Stimulated activated CD4-positive, alpha-beta T cell treated with anti-CD3 and anti-CD28 coated beads, Interleukin-2, amount 100 ng/mL, for 48 hours (primary cell): ENCODE measurements around the gene HASPIN.
"Not testable (repeated sequence)": the region's sequence is repeated elsewhere in the genome, so short reads cannot be mapped to it uniquely, and the experiment has no call there.

Experiments used
- DNase-seq, 2 donors: peaks; one replicate each; pipeline ENCODE4 v3.0.0-alpha.2; 2020

HASPIN gene

GRCh38 chr17:3697103-3697476, 26.6 kb upstream of the HASPIN start:
- no peak for DNase-seq

DNA sequence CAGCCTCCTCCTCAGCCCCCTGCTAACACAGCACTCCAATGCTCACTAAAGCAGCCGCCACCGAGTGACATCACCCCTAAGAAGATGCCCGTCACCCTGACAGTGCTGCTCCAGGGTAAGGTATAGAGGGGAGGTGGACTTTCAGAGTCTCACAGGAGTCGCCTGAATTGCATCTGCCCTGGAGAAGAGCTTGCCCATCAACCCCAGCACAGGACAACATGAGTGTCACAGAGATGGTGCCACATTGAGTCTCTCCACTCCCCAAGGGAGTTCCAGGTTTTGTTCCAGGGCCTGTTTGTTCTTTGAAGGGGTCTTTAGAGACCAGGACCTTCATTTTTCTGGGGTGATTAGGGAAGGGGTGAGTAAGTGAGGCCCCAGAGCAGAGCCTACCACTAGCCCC, 25.6 kb upstream of the HASPIN start:
- no peak for DNase-seq

DNA sequence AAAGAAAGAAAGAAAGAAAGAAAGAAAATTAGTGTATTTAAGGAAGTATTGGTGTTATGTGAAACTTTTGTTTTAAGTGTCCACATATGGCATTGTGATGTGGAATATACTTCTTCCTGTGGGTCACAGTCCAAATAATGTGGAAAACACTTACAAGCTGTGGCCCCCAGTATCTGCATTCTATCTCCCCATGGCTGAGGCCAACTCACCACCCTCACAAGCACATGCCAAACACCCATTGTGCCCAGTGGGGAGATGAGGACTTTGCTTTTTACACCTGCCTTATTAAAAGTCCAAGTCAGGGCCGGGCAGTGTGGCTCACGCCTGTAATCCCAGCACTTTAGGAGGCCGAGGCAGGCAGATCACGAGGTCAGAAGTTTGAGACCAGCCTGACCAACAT, 23.8 kb upstream of the HASPIN start:
- DNase-seq: no peak

- not testable (repeated sequence) for DNase-seq
Observed at GRCh38 chr17:3702041-3702539, 21.6 kb upstream of the HASPIN start.

- DNase-seq: no peak
Observed at GRCh38 chr17:3704931-3705717, 18.6 kb upstream of the HASPIN start.

DNA sequence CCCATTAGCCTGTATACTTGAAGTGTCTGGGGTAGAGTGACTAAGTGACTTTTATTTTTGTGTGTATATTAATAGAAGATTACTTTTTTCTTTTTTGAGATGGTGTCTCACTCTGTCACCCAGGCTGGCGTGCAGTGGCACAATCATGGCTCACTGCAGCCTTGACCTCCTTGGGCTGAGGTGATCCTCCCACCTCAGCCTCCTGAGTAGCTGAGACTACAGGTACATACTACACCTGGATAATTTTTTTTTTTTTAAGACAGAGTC, 18.1 kb upstream of the HASPIN start:
- not testable (repeated sequence) for DNase-seq

- DNase-seq: no peak
Observed at GRCh38 chr17:3708366-3708765, 15.3 kb upstream of the HASPIN start.

DNA sequence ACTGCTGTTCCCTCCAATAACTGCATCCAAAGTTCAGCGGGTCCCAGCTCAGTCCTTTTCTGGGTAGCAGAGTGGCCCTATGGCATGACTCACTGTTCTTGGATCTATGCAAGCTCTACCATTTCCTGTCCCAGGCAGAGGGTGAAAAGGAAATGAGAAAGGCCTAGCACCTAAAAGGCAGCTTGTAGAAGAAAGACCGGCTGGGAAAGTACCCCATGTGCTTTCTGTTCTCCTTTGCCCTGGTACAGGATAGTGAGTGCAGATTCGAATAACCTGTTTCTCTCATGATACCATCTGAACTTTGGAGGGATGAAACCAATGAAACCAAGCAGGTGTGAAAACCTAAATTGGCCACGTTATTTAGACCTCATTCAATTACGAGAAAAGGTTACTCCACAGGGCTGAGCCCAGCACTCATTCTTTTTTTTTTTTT, 12.7 kb upstream of the HASPIN start:
- DNase-seq: peak; percentile 47 to 54

DNA sequence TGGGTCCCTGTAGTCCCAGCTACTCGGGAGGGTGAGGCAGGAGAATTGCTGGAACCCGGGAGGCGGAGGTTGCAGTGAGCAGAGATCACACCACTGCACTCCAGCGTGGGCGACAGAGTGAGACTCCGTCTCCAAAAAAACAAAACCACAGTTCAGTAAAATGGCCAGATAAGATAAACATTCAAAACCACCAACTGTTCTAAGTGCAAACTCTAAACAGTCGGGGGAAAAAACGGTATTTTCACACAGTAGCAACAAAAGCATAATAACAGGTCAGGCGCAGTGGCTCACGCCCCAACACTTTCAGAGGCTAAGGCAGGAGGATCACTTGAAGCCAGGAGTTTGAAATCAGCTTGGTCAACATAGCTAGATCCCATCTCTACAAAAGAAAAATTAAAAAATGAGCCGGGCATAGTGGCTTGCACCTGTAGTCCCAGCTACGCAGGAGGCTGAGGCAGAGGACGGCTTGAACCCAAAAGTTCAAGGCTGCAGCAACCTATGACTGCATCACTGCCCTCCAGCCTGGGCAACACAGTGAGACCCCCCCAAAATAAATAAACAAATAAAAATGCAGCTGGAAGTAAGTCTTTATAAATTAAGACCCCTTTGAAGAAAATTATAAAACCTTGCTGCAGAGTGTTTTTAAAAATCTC, 10.8 kb upstream of the HASPIN start:
- DNase-seq: no peak

- no peak for DNase-seq
Observed at GRCh38 chr17:3715296-3715695, 8.4 kb upstream of the HASPIN start.

DNA sequence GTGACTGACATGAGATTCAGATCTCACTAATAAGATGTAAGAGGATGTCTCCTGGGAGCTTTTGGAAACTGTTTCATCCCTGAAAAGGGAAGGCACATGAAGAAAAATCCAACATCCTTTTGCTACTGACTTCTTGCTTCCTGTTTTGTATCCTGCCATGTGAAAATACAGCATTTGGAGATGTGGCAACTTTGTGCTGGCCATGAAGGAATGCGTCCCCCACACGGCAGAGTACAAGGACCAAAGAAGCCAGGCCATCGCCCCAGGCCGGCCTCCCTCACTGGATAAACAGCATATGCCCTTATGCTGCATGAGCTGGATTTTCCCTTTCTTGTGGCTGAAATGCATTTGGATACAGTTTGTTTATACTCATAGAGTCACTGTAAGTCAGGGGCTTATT, 5.5 kb upstream of the HASPIN start:
- DNase-seq: no peak

DNA sequence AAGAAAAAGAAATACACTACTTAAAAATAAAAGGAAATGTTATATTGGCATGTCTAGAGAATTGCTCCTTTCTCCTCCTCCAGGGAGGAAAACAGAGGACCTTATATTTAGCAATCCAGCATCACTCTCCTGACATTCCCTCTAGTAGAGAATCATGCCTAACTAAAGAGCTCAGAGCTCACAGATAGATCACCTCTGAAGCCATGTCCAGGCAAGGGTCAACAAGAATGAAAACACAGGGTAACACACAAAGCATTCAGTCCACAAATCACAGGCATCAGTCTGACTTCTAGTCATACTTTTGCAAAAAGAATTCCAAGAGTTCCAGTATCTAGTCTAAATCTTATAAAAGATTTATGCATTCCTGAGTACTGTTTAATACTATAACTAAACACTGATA, 4.4 kb upstream of the HASPIN start:
- no peak for DNase-seq

DNA sequence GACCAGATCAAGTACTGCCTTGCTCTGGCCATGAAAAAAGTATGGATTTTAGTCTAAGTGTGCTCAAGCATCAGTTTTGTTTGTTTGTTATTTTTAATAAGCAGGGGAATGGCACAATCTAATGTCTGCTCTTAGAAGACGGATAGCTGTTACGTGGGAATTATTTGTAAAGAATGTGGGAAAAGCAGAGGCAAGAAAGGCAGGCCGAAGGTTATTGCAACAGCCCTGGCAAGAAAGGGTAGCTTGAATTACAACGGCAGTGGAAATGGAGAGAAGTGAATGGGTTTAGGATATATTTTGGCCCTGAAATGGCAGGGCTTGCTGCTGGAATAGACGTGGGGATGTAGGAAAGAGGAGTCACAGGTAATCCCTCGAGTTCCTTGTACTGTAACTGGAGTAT, 987 bp upstream of the HASPIN start:
- no peak for DNase-seq

- no peak for DNase-seq
Observed at GRCh38 chr17:3723188-3723555, 531 bp upstream of the HASPIN start.

DNA sequence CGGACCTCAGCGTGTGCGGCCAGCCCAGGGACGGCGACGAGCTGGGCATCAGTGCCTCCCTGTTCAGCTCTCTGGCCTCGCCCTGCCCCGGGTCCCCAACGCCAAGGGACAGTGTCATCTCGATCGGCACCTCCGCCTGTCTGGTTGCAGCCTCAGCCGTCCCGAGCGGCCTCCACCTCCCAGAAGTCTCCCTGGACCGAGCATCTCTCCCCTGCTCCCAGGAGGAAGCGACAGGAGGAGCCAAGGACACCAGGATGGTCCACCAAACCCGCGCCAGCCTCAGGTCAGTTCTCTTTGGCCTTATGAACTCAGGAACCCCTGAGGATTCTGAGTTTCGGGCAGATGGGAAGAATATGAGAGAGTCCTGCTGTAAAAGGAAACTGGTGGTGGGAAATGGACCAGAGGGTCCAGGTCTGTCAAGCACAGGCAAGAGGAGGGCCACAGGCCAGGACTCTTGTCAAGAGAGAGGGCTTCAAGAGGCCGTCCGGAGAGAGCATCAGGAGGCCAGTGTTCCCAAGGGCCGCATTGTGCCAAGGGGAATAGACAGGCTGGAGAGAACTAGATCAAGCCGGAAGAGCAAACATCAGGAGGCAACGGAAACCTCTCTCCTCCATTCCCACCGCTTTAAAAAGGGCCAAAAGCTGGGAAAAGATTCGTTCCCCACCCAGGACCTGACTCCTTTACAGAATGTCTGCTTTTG, 825 bp downstream of the HASPIN start:
- no peak for DNase-seq

DNA sequence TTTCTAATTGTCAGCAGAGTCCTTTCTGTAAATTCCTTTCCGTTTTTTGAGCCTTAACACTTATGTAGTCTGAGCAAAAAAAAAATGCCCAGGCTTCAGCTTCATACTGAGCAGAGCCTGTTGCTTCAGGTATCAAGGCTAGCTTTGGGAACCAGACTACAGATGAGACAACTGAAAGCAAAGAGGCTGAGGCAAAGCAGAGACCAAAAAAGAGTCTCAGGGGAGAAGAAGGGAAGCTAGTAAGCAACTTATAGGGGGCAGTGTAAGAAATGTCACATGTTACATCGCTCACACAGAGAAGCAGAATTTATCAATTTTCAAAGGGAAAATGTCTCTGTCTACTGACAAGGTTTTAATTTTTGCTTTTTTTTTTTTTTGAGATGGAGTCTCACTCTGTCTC, 3.3 kb downstream of the HASPIN start:
- DNase-seq: no peak

DNA sequence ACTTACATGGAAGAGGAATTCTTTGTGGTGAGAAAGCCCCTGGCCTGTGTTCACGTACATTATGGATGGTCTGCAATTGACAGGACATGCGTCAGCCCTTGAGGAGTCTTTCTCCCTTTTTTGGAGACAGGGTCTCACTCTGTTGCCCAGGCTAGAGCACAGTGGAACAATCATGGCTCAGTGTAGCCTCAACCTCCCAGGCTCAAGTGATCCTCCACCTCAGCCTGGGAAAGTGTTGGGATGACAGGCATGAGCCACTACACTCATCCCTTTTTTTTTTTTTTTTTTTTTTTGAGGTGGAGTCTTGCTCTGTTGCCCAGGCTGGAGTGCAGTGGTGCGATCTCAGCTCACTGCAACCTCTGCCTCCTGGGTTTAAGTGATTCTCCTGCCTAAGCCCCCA, 4.4 kb downstream of the HASPIN start:
- DNase-seq: not testable (repeated sequence)

DNA sequence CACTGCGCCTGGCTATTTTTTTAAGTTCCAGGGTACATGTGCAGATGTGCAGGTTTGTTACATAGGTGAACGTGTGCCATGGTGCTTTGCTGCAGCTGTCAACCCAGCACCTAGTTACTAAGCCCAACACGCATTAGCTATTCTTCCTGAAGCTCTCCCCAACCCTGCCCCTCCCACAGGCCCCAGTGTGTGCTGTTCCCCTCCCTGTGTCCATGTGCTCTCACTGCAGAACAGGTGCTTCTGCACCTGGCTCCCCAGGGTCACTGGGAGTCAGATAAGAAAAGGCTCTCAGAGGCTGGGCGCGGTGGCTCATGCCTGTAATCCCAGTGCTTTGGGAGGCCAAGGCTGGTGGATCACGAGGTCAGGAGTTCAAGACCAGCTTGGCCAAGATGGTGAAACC, 6.2 kb downstream of the HASPIN start:
- no peak for DNase-seq

- no peak for DNase-seq
Observed at GRCh38 chr17:3730881-3731429, 7.3 kb downstream of the HASPIN start.

- no peak for DNase-seq
Observed at GRCh38 chr17:3732210-3732621, 8.5 kb downstream of the HASPIN start.

- not testable (repeated sequence) for DNase-seq
Observed at GRCh38 chr17:3734911-3735276, 11.2 kb downstream of the HASPIN start.

DNA sequence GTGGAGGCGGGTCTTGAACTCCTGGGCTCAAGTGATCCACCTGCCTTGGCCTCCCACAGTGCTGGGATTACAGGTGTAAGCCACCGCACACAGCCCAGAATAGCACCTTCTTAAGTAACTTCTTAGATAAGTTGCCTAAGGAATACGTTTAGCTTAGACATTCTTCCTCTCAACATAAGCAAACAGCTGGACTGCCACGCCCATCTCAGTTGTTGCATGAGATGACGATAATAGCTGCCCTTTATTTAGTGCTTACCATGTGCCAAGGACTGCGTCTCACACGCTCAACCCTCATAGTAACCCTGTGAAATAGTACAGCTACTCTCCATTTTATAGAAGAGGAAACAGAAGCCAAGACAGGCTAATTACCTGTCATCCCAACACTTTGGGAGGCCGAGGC, 11.8 kb downstream of the HASPIN start:
- no peak for DNase-seq

DNA sequence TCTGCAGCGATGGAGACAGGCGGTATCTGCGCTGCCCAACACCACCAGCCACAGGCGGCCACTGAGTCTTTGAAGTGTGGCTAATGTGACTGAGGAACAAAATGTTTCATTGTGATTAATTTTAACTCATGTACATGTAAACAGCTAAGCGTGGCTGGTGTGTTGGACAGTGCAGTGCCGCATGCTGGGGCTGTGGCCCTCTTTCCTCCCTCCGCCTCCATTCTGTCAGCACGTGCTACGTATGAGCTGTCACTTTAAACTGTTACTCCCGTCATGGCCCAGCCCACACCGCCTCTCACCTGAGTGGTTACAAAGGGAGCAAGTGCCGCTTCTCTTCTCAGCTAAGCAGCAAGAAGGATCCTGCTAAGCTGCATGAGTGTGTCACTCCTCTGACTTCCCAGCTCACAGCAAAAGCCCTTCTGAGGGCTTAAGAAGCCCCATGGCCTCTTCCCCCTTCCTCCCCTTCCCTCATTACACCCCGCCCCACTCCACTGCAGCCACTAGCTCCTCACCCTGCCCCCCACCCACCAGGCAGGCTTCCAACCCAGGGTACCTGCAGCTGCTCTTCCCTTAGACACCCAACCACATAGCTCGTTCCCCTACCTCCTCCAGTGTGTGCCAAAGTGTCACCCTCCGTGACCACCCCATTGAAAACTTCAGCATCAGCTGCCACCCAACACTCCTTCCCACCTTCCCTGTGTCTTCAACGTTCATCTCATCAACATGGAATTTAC, 15.0 kb downstream of the HASPIN start:
- DNase-seq: peak; percentile 47 to 61
